ENCODE measurements around the gene GID8.

- TF ChIP-seq CTCF (IDR thresholded peaks at IDR 0.05) (no peak), POLR2A (IDR thresholded peaks at IDR 0.05) (no peak)
Measured at GRCh38 chr20:62890444-62890843, 47.5 kb upstream of the GID8 start.

All from uterus (tissue), 2 donors.